Stimulated activated CD8-positive, alpha-beta memory T cell treated with anti-CD3 and anti-CD28 coated beads, Interleukin-15, amount 100 ng/mL, for 48 hours (primary cell): ENCODE data around the gene IPO9.

Experiments
- DNase-seq, 2 donors: peaks; one replicate each; pipeline ENCODE4 v3.0.0-alpha.2; 2020; ENCODE audit warnings: low read depth in 2 of 2

Gene IPO9

DNA sequence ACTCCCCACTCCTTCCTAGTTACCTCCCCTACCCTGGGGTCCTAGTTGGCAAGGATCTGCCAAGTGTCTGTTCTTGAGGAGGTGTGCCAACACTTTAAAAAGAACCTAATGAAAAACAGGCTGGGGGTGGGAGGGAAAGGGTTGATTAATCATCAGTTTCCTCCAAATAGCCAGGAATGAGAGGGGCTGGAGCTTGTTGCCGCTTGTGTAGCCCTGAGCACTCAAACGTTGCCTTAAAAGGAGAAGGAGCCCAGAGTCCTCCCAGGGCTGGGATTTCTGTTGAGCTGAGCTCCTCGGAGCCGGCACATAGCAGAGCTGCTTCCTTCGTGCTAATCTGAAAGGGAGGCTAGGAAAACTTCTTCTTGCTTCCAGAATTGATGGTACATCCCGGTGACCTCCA is 75.6 kb downstream of the IPO9 start:
- DNase-seq: no peak

- DNase-seq: peak in 1 of 2 donors; percentile 4
Measured at GRCh38 chr1:201905234-201905890, 76.4 kb downstream of the IPO9 start.

DNA sequence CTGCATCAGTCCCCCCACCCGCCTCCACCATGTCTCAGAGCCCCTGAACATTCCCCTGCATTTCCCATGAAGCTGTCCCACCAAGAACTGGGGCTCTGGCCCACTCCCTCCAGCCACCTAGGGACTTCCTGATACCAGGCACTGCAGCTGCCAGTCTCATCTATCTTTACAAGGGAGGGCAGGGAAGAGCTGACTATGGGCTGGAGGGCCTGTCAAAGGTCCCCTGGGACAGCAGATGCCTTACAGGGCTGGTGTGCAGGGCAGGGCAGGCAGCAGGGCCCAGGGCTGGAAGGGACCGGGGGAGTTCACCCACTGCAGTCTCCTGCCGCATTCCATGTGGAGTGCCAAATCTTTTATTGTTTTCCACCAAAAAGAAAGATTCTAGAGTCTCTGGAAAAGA is 77.4 kb downstream of the IPO9 start:
- no peak for DNase-seq

DNA sequence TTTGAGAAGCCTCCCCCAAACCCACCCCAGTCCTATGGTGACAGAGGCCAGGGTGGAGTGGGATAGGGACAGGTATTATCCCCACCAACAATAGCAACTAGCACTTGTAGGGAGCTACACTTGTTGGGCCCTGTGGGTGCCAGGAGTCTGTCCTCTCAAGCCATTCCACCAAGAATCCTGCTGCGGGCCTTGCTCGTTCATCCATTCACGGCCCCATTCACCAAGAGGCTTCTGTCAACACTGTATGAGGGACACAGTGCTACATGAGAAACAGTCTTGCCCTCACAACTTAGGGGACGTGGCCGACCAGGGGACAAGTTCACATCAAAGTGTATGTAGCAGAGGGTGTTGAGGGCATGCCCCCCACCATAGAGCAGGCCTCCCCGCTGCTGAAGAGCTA is 78.7 kb downstream of the IPO9 start:
- no peak for DNase-seq

DNA sequence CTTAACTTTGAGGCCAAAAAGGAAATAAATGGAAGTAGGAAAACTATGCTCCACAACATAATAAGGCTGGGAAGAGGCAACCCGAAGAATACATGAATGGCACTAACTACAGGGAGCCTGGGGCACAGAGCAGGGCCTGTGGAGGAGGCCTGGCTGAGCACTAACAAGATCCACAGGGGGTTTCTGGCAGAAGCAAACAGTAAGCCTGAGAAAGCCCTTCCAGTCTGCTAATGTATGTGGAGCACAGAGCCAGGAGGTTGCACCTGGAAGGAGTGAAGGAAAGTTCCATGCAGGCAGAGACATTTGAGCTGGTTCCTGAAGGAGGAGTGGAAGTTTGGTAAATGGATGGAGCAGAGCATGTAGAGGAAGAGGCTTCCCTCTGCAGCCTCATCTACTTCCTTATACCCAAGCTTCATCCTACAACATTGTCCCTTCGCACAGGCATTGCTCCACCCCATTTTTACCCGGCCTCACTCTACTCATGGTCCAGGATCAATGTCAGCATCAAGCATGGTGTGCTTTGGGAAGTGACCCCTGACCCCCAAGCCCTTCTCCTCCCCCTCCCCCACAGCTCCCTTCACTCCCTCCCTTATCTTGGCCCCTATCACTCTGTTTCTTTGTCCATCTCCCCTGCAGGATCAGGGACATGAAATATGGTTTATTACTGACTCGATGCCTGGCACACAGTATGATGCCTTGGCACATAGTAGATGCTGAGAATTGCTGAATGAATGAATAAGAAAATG is 83.0 kb downstream of the IPO9 start:
- DNase-seq: no peak

GRCh38 chr1:201912832-201913231 is 83.9 kb downstream of the IPO9 start:
- DNase-seq: no peak

GRCh38 chr1:201914456-201915235 is 85.7 kb downstream of the IPO9 start:
- no peak for DNase-seq

DNA sequence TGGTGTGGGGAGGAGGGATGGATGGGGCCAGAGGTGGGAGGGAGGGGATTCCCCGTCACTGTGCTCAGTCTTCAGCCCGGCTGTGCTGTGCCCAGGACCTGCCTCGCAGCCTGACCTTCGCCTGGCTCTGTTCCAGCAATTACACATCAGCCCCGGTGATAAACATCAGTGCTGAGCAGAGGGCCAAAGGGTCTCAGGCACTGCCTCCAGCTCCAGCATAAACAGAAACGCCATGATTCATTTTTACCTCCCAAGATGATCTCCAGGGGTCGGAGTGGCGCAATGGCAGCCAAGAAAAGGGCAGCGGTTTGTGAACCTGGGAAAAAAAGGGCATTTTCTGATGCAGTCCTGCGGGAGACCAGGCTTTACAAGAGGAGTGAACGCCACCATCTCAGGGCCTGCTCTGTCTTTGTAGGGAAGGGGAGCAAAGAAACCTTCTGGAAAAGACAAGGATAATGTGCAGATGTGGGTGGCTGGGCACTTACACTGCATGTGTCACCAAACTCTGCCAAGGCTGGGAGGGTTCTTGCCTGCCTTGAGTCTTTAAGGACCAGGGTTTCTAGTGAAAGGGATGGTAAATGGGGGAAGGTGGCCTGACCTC is 87.8 kb downstream of the IPO9 start:
- DNase-seq: no peak

GRCh38 chr1:201917362-201918033 is 88.5 kb downstream of the IPO9 start:
- DNase-seq: no peak

DNA sequence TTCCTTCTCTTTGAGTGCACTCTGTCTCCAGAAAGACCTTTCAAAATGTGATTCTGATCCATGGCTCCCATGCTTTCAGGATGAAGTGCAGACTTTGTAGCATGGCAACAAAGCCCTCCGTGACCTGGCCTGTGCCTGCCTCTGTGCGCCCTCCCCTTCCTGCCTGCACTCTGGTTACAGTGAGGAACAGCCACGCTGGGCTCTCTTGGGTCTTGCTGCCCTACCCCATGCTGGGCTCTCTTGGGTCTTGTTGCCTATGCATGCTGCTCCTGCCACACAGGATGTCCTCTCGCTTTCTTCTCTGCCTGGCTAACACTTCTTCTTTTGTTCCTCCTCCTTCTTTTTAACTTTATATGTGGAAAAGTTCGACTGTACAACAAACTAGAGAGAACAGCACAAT is 89.4 kb downstream of the IPO9 start:
- no peak for DNase-seq

- DNase-seq: no peak
Measured at GRCh38 chr1:201921952-201922558, 93.1 kb downstream of the IPO9 start.

DNA sequence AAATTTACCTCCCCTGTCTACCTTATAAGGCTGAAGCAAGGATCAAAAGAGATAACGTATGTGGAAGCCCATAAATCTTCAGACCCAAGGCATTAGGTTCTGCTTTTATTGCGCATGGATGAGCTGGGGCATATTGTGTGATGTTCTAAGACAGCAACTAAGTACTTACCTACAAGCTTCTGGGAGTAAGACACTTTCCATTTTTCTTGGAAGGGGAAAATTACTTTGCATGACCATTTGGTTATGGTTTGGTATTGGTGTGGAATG is 96.3 kb downstream of the IPO9 start:
- no peak for DNase-seq

DNA sequence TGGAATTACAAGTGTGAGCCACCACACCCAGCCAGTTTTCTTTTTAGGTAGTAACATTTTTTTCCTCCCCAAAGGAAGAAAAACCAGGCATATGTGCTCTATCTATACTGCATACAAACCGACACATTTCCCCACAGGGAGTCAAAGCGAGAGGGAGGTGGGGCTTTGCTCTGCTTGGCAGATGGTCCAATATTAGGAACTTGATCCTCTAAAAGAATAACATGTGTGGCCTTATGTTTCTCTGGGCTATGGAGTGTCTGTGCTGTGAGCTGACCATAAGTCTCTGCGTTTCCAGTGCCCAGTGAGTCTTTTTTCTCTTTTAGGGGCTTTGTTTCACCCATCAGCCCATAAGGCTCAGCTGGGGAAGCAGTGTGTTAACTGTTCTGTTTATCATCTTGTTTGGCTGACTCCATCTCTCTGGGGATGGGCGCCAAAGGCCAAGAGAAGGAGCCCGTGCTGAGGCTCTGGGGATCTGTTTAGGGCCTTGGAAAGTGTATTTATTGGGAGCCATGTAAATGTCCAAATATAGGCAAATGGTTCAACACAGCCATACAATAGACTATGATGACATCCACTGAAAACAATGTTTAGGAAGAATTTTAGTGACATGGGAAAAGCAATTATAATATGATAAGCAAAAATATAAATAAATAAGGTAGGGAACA is 97.2 kb downstream of the IPO9 start:
- no peak for DNase-seq

GRCh38 chr1:201928266-201928665 is 99.3 kb downstream of the IPO9 start:
- no peak for DNase-seq

DNA sequence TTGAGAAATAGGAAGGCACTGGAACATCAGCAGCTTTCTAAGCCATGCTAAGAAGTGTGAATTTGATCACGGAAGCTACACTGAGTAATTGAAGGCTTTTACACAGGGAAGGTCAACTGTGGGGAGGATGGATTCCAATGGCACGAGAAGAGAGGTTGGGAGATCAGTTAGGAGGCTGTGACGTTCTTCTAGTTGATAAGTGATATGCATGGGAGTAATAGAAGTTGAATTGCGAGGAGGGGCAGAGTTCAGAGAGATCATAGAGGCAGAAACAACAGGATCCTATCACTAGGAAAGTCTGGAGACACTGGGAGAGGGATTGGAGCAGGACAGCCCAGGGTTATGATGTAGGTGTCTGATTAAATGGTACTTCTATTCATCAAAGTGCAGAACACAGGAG is 101.2 kb downstream of the IPO9 start:
- DNase-seq: no peak

DNA sequence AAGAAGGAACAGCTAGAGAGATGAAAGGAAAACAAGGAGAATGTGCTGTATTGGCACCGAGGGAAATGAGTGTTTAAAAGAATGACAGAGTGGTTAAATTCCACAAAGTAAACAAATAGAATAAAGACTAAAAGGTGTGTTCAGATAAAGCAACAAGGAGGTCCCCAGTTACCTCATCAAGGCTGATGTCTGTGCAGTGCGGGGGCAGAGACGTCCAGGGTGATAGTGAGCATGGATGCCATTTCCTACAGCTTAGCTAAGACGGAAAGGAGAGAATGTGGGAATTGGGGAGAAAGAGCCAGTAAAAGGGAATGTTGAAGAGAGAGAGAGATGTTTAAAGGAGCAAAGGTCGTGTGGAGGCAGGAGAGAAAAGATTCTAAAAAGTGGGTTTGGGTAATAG is 101.8 kb downstream of the IPO9 start:
- no peak for DNase-seq
